Measurements from ENCODE around the gene ADK. TPM values are rescaled to one million over a fixed set of nuclear protein-coding genes. Genes with fewer than 3 reads are reported as not detected.
A peak's percentile ranks its signal among the peaks of the same experiment; 100 is the strongest.
"Not testable (repeated sequence)": the region's sequence is repeated elsewhere in the genome, so short reads cannot be mapped to it uniquely, and the experiment has no call there.

Gene ADK
- total RNA-seq, 1 experiment from 2014 or later, result 48.6 TPM

- Histone ChIP-seq H3K27ac (no peak overlapping the region), H3K4me3 (no peak overlapping the region), H3K9me3 (replicated peaks) (no peaks in the 10 kb centered on the region), H3K4me1 (no peaks in the 10 kb centered on the region), H3K36me3 (peaks cover 2% of the 10 kb centered on the region; the same call in 1 of the 2 replicates), H3K27me3 (no peaks in the 10 kb centered on the region)
- no peak for DNase-seq
Measured at GRCh38 chr10:74474022-74474713, 323.1 kb downstream of the ADK start.

- H3K27ac ChIP-seq; H3K4me3 ChIP-seq; H3K27me3 ChIP-seq; H3K9me3 ChIP-seq (replicated peaks); H3K36me3 ChIP-seq; DNase-seq; H3K4me1 ChIP-seq: not testable (repeated sequence)
Measured at GRCh38 chr10:74476162-74476706, 325.2 kb downstream of the ADK start.

GRCh38 chr10:74480778-74481177 is 329.8 kb downstream of the ADK start:
- Histone ChIP-seq H3K27ac (no peak overlapping the region), H3K4me3 (no peak overlapping the region), H3K4me1 (no peaks in the 10 kb centered on the region), H3K9me3 (replicated peaks) (no peaks in the 10 kb centered on the region), H3K27me3 (no peaks in the 10 kb centered on the region), H3K36me3 (no peaks in the 10 kb centered on the region; the same call in 1 of the 2 replicates)
- DNase-seq, result no peak

- Histone ChIP-seq H3K36me3 (no peaks in the 10 kb centered on the region; the same call in 1 of the 2 replicates), H3K9me3 (replicated peaks) (no peaks in the 10 kb centered on the region), H3K27ac (no peak overlapping the region), H3K27me3 (no peaks in the 10 kb centered on the region), H3K4me3 (no peak overlapping the region), H3K4me1 (no peaks in the 10 kb centered on the region)
- DNase-seq, result no peak
Measured at GRCh38 chr10:74483356-74483755, 332.3 kb downstream of the ADK start.

- H3K36me3 ChIP-seq, result no peaks in the 10 kb centered on the region; the same call in 1 of the 2 replicates
Measured at GRCh38 chr10:74485283-74485682, 334.3 kb downstream of the ADK start.

GRCh38 chr10:74486659-74487058 is 335.6 kb downstream of the ADK start:
- Histone ChIP-seq H3K27ac (no peak overlapping the region), H3K4me3 (no peak overlapping the region), H3K36me3 (no peaks in the 10 kb centered on the region; the same call in 1 of the 2 replicates), H3K27me3 (no peaks in the 10 kb centered on the region), H3K4me1 (no peaks in the 10 kb centered on the region), H3K9me3 (replicated peaks) (no peaks in the 10 kb centered on the region)
- DNase-seq, result no peak

More at GRCh38 chr10:74485283-74485682, 334.3 kb downstream of the ADK start:
- Histone ChIP-seq H3K27ac (no peak overlapping the region), H3K27me3 (no peaks in the 10 kb centered on the region), H3K4me3 (no peak overlapping the region), H3K4me1 (no peaks in the 10 kb centered on the region), H3K9me3 (replicated peaks) (no peaks in the 10 kb centered on the region)
- no peak for DNase-seq

- Histone ChIP-seq H3K4me1 (no peaks in the 10 kb centered on the region), H3K27ac (no peak overlapping the region), H3K27me3 (no peaks in the 10 kb centered on the region), H3K9me3 (replicated peaks) (no peaks in the 10 kb centered on the region), H3K36me3 (no peaks in the 10 kb centered on the region; the same call in 1 of the 2 replicates), H3K4me3 (no peak overlapping the region)
- no peak for DNase-seq
Measured at GRCh38 chr10:74488907-74489306, 337.9 kb downstream of the ADK start.

GRCh38 chr10:74490551-74490950 is 339.5 kb downstream of the ADK start:
- Histone ChIP-seq H3K27me3 (no peaks in the 10 kb centered on the region), H3K36me3 (no peaks in the 10 kb centered on the region), H3K4me1 (no peaks in the 10 kb centered on the region), H3K4me3 (no peak overlapping the region), H3K27ac (no peak overlapping the region), H3K9me3 (replicated peaks) (no peaks in the 10 kb centered on the region)
- DNase-seq, result no peak

- Histone ChIP-seq H3K27ac (no peak overlapping the region), H3K36me3 (no peaks in the 10 kb centered on the region), H3K27me3 (no peaks in the 10 kb centered on the region), H3K9me3 (replicated peaks) (no peaks in the 10 kb centered on the region), H3K4me1 (no peaks in the 10 kb centered on the region), H3K4me3 (no peak overlapping the region)
- no peak for DNase-seq
Measured at GRCh38 chr10:74491014-74491413, 340.0 kb downstream of the ADK start.

- H3K36me3 ChIP-seq; H3K27ac ChIP-seq; H3K4me3 ChIP-seq; H3K4me1 ChIP-seq; H3K27me3 ChIP-seq; DNase-seq; H3K9me3 ChIP-seq (replicated peaks): not testable (repeated sequence)
Measured at GRCh38 chr10:74496276-74496675, 345.3 kb downstream of the ADK start.

GRCh38 chr10:74498664-74499063 is 347.6 kb downstream of the ADK start:
- not testable (repeated sequence) for H3K9me3 ChIP-seq (replicated peaks); DNase-seq; H3K4me1 ChIP-seq; H3K4me3 ChIP-seq; H3K27me3 ChIP-seq; H3K36me3 ChIP-seq; H3K27ac ChIP-seq

- Histone ChIP-seq H3K27me3 (no peaks in the 10 kb centered on the region), H3K4me3 (no peak overlapping the region), H3K36me3 (no peaks in the 10 kb centered on the region), H3K4me1 (peaks cover 11% of the 10 kb centered on the region), H3K27ac (no peak overlapping the region), H3K9me3 (replicated peaks) (no peaks in the 10 kb centered on the region; the same call in 1 of the 2 replicates)
- no peak for DNase-seq
Measured at GRCh38 chr10:74500026-74500704, 349.1 kb downstream of the ADK start.

GRCh38 chr10:74500816-74501215 is 349.8 kb downstream of the ADK start:
- no peaks in the 10 kb centered on the region for H3K36me3 ChIP-seq
- no peaks in the 10 kb centered on the region; the same call in 1 of the 2 replicates for H3K9me3 ChIP-seq (replicated peaks)
- no peaks in the 10 kb centered on the region for H3K27me3 ChIP-seq
- peaks cover 11% of the 10 kb centered on the region for H3K4me1 ChIP-seq
- DNase-seq, result no peak
- no peak overlapping the region for H3K4me3 ChIP-seq
- H3K27ac ChIP-seq, result no peak overlapping the region

GRCh38 chr10:74502963-74503608 is 352.1 kb downstream of the ADK start:
- peak in 1 of 2 experiments; percentile 46 for DNase-seq
- H3K27ac ChIP-seq, result peak overlapping the region; percentile 1; the same call in 1 of the 2 replicates
- H3K4me3 ChIP-seq, result no peak overlapping the region
- H3K36me3 ChIP-seq, result 0 out of 2 replicates have a peak, but pooled peaks cover 2% of the 10 kb centered on the region
- H3K4me1 ChIP-seq, result peaks cover 11% of the 10 kb centered on the region
- H3K9me3 ChIP-seq (replicated peaks), result no peaks in the 10 kb centered on the region; the same call in 1 of the 2 replicates
- H3K27me3 ChIP-seq, result no peaks in the 10 kb centered on the region

GRCh38 chr10:74507951-74508350 is 356.9 kb downstream of the ADK start:
- no peak overlapping the region for H3K4me3 ChIP-seq
- H3K9me3 ChIP-seq (replicated peaks), result peaks cover under 1% of the 10 kb centered on the region; the same call in 1 of the 2 replicates
- no peaks in the 10 kb centered on the region for H3K27me3 ChIP-seq
- no peak overlapping the region for H3K27ac ChIP-seq
- DNase-seq, result no peak
- 0 out of 2 replicates have a peak, but pooled peaks cover 2% of the 10 kb centered on the region for H3K36me3 ChIP-seq
- H3K4me1 ChIP-seq, result peaks cover 9% of the 10 kb centered on the region
